ENCODE data around the gene PARVB.

DNA sequence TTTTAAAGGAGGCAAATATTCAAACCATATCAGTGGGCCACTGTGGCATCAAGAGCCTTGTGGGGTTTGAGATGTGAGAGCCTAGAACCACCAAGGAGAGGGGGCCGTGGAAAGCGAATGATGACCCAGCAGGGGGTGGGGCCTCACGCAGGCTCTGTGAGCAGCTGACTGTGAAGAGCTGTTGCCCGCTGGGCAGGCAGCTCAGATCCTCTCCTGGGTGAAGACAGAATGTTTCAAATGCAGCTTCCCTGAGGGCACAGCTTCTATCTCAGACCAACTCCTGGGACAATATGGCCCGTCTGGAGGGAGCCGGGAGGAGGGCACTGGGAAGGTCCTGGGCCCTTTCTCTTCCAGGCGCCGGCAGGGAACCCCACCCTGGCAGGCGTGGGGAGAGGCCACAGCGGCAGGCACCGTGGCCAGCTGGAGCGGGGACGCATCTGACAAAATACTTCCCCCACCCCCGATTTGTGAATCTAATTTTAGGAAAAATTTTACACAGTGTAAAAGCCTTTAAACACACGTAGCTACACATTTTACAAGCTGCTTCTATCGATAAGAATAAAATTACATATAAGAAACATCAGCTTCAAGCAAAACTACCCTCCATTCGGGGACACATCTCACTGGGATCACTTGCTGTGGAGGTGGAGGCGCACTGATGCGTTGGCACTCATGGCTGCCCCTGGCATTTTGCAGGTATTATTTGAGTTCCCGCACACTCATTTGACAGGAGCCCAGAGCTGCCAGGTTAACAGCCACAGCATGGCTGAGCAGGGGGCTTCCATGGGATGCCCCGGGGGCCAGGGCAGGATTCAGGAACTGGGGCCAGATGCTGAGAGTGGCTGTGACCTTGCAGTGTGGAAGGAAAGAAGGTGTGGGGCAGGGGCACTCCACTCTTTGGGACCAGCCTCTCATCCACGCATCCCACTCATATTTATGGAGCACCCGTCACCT, 196.9 kb downstream of the PARVB start:
- TF ChIP-seq ESRRA (IDR thresholded peaks at IDR 0.05; ENCODE audit: borderline replicate concordance, low read depth), result no peak
- TF ChIP-seq, protein P1, sequence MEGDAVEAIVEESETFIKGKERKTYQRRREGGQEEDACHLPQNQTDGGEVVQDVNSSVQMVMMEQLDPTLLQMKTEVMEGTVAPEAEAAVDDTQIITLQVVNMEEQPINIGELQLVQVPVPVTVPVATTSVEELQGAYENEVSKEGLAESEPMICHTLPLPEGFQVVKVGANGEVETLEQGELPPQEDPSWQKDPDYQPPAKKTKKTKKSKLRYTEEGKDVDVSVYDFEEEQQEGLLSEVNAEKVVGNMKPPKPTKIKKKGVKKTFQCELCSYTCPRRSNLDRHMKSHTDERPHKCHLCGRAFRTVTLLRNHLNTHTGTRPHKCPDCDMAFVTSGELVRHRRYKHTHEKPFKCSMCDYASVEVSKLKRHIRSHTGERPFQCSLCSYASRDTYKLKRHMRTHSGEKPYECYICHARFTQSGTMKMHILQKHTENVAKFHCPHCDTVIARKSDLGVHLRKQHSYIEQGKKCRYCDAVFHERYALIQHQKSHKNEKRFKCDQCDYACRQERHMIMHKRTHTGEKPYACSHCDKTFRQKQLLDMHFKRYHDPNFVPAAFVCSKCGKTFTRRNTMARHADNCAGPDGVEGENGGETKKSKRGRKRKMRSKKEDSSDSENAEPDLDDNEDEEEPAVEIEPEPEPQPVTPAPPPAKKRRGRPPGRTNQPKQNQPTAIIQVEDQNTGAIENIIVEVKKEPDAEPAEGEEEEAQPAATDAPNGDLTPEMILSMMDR (IDR thresholded peaks at IDR 0.05 in 2 of 3, conservative IDR thresholded peaks at IDR 0.05 in 1 of 3; ENCODE audit: insufficient read depth in 2 of 3, low read depth in 1 of 3, low read length in 3 of 3), result no peak
- TF ChIP-seq EP300 (IDR thresholded peaks at IDR 0.05; ENCODE audit: low read length), result no peak
- no peak for TF ChIP-seq NR3C1 (CRISPR knock-in tag; IDR thresholded peaks at IDR 0.05)
- TF ChIP-seq XRCC4 (IDR thresholded peaks at IDR 0.05; ENCODE audit: extremely low read depth, insufficient read depth, insufficient read length), result no peak
- TF ChIP-seq, protein P2, sequence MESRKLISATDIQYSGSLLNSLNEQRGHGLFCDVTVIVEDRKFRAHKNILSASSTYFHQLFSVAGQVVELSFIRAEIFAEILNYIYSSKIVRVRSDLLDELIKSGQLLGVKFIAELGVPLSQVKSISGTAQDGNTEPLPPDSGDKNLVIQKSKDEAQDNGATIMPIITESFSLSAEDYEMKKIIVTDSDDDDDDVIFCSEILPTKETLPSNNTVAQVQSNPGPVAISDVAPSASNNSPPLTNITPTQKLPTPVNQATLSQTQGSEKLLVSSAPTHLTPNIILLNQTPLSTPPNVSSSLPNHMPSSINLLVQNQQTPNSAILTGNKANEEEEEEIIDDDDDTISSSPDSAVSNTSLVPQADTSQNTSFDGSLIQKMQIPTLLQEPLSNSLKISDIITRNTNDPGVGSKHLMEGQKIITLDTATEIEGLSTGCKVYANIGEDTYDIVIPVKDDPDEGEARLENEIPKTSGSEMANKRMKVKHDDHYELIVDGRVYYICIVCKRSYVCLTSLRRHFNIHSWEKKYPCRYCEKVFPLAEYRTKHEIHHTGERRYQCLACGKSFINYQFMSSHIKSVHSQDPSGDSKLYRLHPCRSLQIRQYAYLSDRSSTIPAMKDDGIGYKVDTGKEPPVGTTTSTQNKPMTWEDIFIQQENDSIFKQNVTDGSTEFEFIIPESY (CRISPR knock-in tag; IDR thresholded peaks at IDR 0.05), result no peak
- TF ChIP-seq CBX5 (IDR thresholded peaks at IDR 0.05; ENCODE audit: borderline replicate concordance, low read depth), result no peak
- TF ChIP-seq, protein P3, sequence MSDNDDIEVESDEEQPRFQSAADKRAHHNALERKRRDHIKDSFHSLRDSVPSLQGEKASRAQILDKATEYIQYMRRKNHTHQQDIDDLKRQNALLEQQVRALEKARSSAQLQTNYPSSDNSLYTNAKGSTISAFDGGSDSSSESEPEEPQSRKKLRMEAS (CRISPR knock-in tag; IDR thresholded peaks at IDR 0.05), result no peak
- TF ChIP-seq, protein P4, sequence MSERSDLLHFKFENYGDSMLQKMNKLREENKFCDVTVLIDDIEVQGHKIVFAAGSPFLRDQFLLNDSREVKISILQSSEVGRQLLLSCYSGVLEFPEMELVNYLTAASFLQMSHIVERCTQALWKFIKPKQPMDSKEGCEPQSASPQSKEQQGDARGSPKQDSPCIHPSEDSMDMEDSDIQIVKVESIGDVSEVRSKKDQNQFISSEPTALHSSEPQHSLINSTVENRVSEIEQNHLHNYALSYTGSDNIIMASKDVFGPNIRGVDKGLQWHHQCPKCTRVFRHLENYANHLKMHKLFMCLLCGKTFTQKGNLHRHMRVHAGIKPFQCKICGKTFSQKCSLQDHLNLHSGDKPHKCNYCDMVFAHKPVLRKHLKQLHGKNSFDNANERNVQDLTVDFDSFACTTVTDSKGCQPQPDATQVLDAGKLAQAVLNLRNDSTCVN (CRISPR knock-in tag; IDR thresholded peaks at IDR 0.05), result no peak
- TF ChIP-seq, protein P5, sequence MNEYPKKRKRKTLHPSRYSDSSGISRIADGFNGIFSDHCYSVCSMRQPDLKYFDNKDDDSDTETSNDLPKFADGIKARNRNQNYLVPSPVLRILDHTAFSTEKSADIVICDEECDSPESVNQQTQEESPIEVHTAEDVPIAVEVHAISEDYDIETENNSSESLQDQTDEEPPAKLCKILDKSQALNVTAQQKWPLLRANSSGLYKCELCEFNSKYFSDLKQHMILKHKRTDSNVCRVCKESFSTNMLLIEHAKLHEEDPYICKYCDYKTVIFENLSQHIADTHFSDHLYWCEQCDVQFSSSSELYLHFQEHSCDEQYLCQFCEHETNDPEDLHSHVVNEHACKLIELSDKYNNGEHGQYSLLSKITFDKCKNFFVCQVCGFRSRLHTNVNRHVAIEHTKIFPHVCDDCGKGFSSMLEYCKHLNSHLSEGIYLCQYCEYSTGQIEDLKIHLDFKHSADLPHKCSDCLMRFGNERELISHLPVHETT (CRISPR knock-in tag; conservative IDR thresholded peaks at IDR 0.05 in 1 of 2, IDR thresholded peaks at IDR 0.05 in 1 of 2), result no peak
- TF ChIP-seq RFX5 (IDR thresholded peaks at IDR 0.05; ENCODE audit: low read depth, low read length), result no peak
- TF ChIP-seq SIX5 (IDR thresholded peaks at IDR 0.05; ENCODE audit: borderline replicate concordance in 1 of 2, insufficient read depth in 1 of 2, low read depth in 1 of 2, low read length in 2 of 2), result no peak
- no peak for TF ChIP-seq ZNF124 (CRISPR knock-in tag; IDR thresholded peaks at IDR 0.05)
